Hindlimb muscle (tissue), 1 donor: ENCODE data around the gene RADIL. TPM values are rescaled to one million over a fixed set of nuclear protein-coding genes. Genes with fewer than 3 reads are reported as not detected.

ENCODE experiments used
- DNase-seq: peaks from one replicate; pipeline ENCODE4 v3.0.0-alpha.2; 2013
- polyA plus RNA-seq: library from polyadenylated mRNA; unstranded; fragments of 120-200 nt; gene quantifications from one replicate; pipeline ENCODE4 v1.2.1, GENCODE V29; 2013; ENCODE audit not compliant: insufficient read length

RADIL gene
- polyA plus RNA-seq, 1 donor = 3.7 TPM

GRCh38 chr7:4791101-4791737 lies 92.3 kb downstream of the RADIL start:
- DNase-seq = no peak

- no peak for DNase-seq
These were observed 93.0 kb downstream of the RADIL start for GRCh38 chr7:4790516-4790991.

GRCh38 chr7:4790078-4790465 lies 93.4 kb downstream of the RADIL start:
- no peak for DNase-seq

- DNase-seq = no peak
These were observed 94.1 kb downstream of the RADIL start for GRCh38 chr7:4789194-4790077.

GRCh38 chr7:4788627-4789189 lies 94.8 kb downstream of the RADIL start:
- no peak for DNase-seq

DNA sequence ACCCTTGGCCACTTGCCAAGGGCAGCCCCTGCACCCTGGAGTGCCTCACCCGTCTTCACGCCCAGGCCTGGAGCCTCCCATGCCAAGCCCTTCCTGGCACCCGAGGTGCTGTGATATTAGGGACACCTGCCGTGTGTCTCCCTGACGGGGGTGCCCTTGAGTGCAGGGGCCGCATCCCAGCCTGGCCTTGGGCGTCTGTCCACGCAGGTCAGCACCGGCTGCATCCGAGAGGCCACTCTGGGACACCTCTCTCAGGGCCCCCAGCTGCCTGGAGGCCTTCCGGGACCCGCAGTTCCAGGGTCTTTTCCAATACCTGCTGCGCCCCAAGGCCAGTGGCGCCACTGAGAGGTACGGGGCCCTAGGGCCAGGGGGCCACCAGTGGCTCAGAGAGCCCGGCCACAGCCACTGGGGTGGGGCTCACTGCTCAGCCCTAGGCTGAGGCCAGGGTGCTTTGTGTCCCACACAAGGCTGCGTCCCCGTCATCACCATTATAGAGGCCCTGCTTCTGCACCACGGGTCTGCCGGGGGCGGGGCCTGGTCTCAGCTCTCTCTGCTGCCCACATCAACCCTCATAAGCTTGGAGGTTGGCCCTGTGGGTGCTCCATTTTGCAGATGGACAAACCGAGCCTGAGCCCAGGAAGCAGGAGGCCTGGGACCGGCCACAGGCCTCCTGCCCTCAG lies 95.4 kb downstream of the RADIL start:
- no peak for DNase-seq

DNA sequence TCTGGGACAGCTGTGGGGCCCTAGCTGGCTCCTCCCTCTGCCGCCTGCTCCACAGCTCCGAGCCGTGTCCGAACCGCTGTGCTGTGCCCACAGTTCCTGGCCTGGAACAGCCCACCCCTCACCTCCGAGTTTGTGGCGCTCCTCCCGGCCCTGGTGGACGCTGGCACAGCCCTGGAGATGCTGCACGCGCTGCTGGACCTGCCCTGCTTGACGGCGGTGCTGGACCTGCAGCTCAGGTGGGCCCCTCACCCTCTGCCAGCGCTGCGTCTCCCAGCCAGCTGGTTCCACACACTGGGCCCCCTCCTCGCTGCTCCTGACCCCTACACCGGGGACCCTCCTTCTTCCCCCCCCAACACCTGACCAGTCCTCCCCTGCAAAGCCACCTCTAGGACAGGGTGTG lies 96.0 kb downstream of the RADIL start:
- no peak for DNase-seq

DNA sequence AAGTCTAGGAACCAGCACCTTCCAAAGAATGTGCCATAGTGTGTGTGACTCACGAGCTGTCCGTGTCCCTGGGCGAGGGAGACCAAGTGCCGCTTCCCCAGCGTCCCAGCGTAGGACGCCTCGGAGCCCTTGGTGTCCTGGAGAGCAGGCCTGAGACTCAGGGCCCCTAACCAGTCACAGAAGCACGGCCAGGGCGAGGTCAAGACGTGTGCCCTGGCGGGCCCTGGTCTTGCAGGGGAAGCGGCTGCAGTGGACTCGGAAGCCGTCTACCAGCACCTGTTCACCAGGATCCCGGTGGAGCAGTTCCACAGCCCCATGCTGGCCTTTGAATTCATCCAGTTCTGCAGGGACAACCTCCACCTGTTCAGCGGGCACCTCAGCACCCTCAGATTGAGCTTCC lies 97.5 kb downstream of the RADIL start:
- DNase-seq = no peak

DNA sequence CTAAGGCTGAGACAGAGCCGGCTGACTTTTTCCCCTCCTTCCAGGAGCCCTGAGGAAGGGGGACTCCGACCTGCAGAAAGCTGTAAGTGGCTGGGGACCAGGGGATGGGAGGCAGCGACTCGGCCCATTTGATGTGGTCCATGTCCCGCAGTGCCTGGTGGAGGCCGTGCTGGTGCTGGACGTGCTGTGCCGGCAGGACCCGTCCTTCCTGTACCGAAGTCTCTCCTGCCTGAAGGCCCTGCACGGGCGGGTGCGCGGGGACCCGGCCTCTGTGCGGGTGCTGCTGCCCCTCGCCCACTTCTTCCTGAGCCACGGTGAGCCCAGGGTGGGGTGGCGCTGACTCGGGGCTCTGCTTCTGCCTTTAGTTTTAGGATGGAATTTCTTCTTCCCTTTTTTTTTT lies 98.1 kb downstream of the RADIL start:
- no peak for DNase-seq

- no peak for DNase-seq
These were observed 98.7 kb downstream of the RADIL start for GRCh38 chr7:4784799-4785198.

DNA sequence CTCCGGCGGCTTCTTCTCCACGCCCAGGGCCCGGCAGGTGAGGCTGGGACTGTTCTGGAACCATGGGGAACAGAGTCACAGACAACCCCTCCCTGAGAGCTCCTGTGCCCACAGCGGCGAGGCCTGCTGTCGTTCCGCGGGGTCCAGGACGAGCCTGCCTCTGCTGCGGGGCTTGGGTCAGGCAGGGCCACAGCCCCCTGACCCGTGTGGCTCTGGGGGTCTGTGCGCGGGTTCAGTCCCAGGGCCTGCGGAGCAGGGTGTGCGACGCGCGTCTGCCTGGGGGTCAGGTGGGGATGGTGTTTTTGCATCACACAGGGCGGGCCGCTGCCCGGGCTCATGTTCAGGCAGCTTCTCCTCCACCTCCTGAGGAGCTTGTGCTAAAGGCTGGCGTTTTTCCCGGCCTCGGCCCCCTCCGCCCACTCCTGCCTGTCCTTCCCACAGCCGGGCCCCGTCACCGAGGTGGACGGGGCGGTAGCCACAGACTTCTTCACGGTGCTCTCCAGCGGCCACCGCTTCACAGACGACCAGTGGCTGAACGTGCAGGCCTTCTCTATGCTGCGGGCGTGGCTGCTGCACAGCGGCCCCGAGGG lies 99.7 kb downstream of the RADIL start:
- DNase-seq = no peak

DNA sequence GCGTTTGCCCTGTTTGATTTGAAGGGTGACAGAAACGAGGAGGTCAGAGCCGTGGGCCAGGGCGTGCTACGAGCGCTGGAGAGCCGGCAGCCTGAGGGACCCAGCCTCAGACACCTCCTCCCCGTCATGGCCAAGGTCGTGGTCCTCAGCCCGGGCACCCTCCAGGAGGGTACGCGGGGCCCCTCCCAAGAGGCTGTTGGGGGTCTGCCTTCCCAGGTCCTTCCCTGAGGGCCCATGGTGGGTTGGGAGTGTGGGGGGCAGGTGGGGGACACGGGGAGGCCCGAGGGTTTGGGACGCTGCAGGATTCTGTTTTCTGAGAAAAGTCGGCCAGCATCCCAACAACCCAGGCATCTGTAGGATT lies 100.2 kb downstream of the RADIL start:
- no peak for DNase-seq

- DNase-seq = no peak
These were observed 100.9 kb downstream of the RADIL start for GRCh38 chr7:4782333-4783291.

GRCh38 chr7:4781366-4782069 lies 102.0 kb downstream of the RADIL start:
- no peak for DNase-seq

- no peak for DNase-seq
These were observed 104.4 kb downstream of the RADIL start for GRCh38 chr7:4779118-4779517.

GRCh38 chr7:4775848-4776623 lies 107.5 kb downstream of the RADIL start:
- DNase-seq = no peak

DNA sequence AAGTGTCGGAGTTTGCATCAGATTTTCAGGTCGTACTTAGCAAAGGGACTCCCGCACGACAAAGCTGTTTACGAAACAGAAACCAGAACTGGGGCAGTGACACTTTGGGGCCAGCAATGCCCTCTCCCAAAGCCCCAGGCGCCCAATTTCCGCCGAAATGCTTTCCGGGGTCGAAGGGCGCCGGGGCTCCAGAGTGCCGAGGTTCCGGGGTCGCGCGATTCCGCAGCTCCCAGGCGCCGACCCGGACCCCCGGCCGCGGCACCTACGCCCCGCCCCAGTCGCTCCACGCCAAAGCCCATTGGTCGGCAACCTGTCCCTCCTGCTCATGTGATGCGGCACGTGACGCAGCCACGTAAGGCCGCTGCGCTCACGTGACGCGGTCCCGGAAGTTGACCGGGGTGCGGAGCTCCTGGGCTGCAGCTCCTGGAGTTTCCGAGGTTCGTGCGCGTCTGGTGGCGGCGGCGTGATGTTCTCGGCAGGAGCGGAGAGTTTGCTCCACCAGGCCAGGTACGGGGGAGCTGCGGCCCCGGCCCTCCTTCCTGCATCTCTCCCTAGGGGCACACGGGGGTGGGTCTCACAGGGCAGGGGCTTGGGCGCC lies 108.2 kb downstream of the RADIL start, which contains the start of gene AP5Z1:
Gene AP5Z1 (plus strand): TSS at position 374 of the 598 bp plus-strand sequence. CDS start 93 bp downstream, at position 467.
- peak; percentile 97 for DNase-seq

GRCh38 chr7:4774658-4775249 lies 108.8 kb downstream of the RADIL start:
- peak; percentile 71 for DNase-seq

DNA sequence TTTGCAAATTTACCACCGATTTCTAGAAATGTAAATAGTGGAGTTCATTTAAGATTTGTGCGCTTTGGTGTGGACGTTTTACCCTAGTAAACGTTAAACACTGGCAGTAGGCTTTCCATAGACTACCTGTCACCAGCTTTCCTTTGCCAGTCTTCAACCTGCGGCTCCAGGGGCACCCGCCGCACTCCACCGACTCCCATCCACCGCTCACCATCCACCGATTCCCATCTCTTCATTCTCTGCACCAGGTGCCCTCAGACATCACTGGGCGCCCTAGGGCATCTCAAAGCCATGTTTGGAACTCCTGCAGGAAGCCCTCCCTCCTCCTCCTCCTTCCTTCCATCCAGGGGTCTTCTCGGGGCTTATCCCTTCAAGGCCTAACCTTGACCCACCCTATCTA lies 109.5 kb downstream of the RADIL start:
- no peak for DNase-seq
